Heart left ventricle (tissue), 13 donors: ENCODE measurements around the gene DUSP28.

Source experiments
- CTCF ChIP-seq, 12 donors: fragments of 200-600 bp; sonication (generic) in 4 of 12; IDR thresholded peaks; one replicate each; pipeline versions ENCODE4 v1.5.0 to v1.8.0; 2018 to 2022; ENCODE audit warnings: antibody characterized with exemption in 12 of 12, mild to moderate bottlenecking in 5 of 12
- POLR2A ChIP-seq, 2 donors: fragments of 450-650 bp; IDR thresholded peaks; one replicate each; pipeline ENCODE4 v1.6.1; 2017; ENCODE audit warnings: antibody characterized with exemption in 2 of 2, mild to moderate bottlenecking in 2 of 2, moderate library complexity in 2 of 2
- donor health status: ischemic (EF 13 %, LVEDD 7.1; RV severe dilation, severe dysfunction).
- donor health status: DM: no; HTN: yes; CAD: no.
- donor health status: DM: no; HTN: no; CAD: no.
- donor health status: ischemic (EF 25% LVEDD 6.9; RV normal size, moderate dysfunction).
- donor health status: ischemic (EF 25% LVEDD 5.7; RV mildly dilated, moderate dysfunction).
- donor health status: ischemic (EF 35%, LVEDD 5.7; RV mildly dilated, moderate dysfunction).
- donor health status: nonischemic (EF 11% LVEDD 7.7; RV severe dilation, severe dysfunction).
- donor health status: DM: yes; HTN: yes; CAD: no.
- donor health status: PGD.
- donor health status: ischemic (EF 29% LVEDD 5.4; RV normal size, mild dysfunction).
- donor health status: nonischemic (EF 23%, LVEDD 6.1; RV moderate dilation, normal function).

- TF ChIP-seq CTCF (IDR thresholded peaks at IDR 0.05) (no peak), POLR2A (IDR thresholded peaks at IDR 0.05) (no peak)
Measured at GRCh38 chr2:240575101-240575965, 15.2 kb downstream of the DUSP28 start.
